ENCODE results near the gene TMEM41B. TPM values are rescaled to one million over a fixed set of nuclear protein-coding genes. Genes with fewer than 3 reads are reported as not detected.
"Not testable (repeated sequence)": the region's sequence is repeated elsewhere in the genome, so short reads cannot be mapped to it uniquely, and the experiment has no call there.

Gene TMEM41B
- total RNA-seq, 1 experiment from 2014 or later, result 50.3 TPM

DNA sequence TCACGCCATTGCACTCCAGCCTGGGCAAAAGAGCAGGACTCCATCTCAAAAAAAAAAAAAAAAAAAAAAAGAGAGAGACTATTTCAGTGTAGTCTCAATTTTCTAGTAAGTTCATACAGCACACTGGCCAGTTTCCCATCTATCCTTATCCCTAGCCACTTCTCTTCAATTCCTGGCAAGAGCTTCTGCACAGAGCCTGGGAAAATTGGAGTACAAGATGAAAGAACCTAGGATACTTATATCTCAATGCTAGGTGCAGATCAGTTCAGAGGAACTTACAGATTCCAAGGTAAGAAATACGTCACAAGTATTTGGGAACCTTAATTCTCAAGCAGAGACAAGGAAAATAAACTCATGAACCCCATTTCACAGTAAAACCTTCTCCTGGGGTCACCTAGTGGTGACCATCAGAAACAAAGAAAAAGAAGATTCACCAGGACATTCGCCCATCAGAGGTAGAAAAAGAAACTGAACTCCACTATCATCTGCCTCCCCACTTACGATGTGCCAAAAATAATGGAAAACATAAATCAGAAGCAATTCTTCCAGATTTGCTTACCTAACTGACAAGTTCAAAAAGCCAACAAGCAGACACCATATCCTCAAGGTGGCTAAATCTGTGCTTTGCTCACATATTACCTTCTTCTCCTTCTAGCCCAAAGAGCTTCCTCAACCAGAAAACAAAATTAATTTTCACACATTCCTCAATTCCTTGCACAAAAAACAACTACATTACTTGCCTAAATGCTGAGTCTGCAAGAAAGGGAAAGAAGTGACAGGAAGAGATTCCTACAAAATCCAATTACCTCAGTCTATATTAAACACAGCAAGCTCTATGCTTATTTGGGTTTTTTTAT, 54.2 kb downstream of the TMEM41B start:
- intact Hi-C loops (cut with micrococcal nuclease), result loop anchor here (5.0 to 10.0 kb wide), 2 partner anchors 103 to 245 kb away; no protein-coding TSS in a partner anchor
- Mint-ChIP-seq H3K27me3 (ENCODE audit: insufficient read depth, unreplicated experiment) (no peaks in the 10 kb centered on the region), H3K9me3 (ENCODE audit: unreplicated experiment) (no peaks in the 10 kb centered on the region), H3K4me3 (ENCODE audit: unreplicated experiment) (no peak overlapping the region), H3K4me1 (ENCODE audit: insufficient read depth, unreplicated experiment) (peaks cover 21% of the 10 kb centered on the region), H3K36me3 (ENCODE audit: insufficient read depth, unreplicated experiment) (peaks cover 5% of the 10 kb centered on the region), H3K27ac (ENCODE audit: low read depth, unreplicated experiment) (no peak overlapping the region)
- DNase-seq (ENCODE audit: unreplicated experiment), result no peak
- ChIA-PET CTCF (interaction anchor here (0.6 to 1.4 kb wide), 8 partner anchors 28 to 1248 kb away, joined by 3 to 4 read pairs (median 3); no protein-coding TSS in a partner anchor), POLR2A (interaction anchor here (0.7 to 1.1 kb wide), 2 partner anchors 14 to 95 kb away, joined by 3 read pairs; no protein-coding TSS in a partner anchor)
- no TSS peak for BruUV-seq (replicated peaks)
- TF ChIP-seq, protein P1, sequence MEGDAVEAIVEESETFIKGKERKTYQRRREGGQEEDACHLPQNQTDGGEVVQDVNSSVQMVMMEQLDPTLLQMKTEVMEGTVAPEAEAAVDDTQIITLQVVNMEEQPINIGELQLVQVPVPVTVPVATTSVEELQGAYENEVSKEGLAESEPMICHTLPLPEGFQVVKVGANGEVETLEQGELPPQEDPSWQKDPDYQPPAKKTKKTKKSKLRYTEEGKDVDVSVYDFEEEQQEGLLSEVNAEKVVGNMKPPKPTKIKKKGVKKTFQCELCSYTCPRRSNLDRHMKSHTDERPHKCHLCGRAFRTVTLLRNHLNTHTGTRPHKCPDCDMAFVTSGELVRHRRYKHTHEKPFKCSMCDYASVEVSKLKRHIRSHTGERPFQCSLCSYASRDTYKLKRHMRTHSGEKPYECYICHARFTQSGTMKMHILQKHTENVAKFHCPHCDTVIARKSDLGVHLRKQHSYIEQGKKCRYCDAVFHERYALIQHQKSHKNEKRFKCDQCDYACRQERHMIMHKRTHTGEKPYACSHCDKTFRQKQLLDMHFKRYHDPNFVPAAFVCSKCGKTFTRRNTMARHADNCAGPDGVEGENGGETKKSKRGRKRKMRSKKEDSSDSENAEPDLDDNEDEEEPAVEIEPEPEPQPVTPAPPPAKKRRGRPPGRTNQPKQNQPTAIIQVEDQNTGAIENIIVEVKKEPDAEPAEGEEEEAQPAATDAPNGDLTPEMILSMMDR (IDR thresholded peaks at IDR 0.05; ENCODE audit: unreplicated experiment), result no peak

DNA sequence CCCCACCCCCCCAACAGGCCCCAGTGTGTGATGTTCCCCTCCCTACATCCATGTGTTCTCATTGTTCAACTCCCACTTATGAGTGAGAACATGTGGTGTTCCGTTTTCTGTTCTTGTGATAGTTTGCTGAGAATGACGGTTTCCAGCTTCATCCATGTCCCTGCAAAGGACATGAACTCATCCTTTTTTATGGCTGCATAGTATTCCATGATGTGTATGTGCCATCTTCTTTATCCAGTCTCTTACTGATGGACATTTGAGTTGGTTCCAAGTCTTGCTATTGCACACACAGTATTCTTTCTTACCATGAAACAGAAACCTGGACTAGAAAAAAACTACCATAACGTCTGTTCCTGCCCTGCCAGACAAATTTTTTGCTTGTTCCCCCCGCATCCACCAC, 56.1 kb downstream of the TMEM41B start:
- H3K27me3 Mint-ChIP-seq (ENCODE audit: insufficient read depth, unreplicated experiment); DNase-seq (ENCODE audit: unreplicated experiment); intact Hi-C loops (cut with micrococcal nuclease); H3K27ac Mint-ChIP-seq (ENCODE audit: low read depth, unreplicated experiment); H3K4me3 Mint-ChIP-seq (ENCODE audit: unreplicated experiment); BruUV-seq (replicated peaks); POLR2A ChIA-PET; H3K9me3 Mint-ChIP-seq (ENCODE audit: unreplicated experiment): not testable (repeated sequence)
- CTCF ChIA-PET, result interaction anchor here (0.6 to 1.1 kb wide), 2 partner anchors 160 to 329 kb away, joined by 3 to 4 read pairs; no protein-coding TSS in a partner anchor
- peaks cover 16% of the 10 kb centered on the region for H3K4me1 Mint-ChIP-seq (ENCODE audit: insufficient read depth, unreplicated experiment)
- peaks cover 11% of the 10 kb centered on the region for H3K36me3 Mint-ChIP-seq (ENCODE audit: insufficient read depth, unreplicated experiment)

DNA sequence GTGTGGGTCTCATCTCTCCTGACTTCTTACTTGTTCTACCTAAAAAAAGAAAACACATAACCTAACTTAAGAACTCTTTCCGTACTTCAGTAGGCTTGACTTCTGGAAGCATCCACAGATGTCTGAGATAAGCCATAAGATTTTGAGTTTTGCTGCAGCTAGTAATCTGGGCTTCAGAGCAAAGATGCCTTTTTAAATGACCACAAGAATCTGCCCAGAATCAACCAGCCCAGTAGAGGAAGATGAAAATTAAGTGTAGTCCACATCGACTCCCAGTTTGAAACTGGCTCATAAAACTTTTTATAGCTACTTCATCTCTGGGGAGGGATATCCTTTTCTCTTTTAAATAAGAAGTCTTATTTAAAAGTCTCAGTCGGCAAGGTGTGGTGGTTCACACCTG, 60.0 kb downstream of the TMEM41B start:
- Mint-ChIP-seq H3K27ac (ENCODE audit: low read depth, unreplicated experiment) (no peak overlapping the region), H3K27me3 (ENCODE audit: insufficient read depth, unreplicated experiment) (no peaks in the 10 kb centered on the region), H3K36me3 (ENCODE audit: insufficient read depth, unreplicated experiment) (peaks cover 11% of the 10 kb centered on the region), H3K9me3 (ENCODE audit: unreplicated experiment) (no peaks in the 10 kb centered on the region), H3K4me1 (ENCODE audit: insufficient read depth, unreplicated experiment) (peaks cover 6% of the 10 kb centered on the region), H3K4me3 (ENCODE audit: unreplicated experiment) (no peak overlapping the region)
- intact Hi-C loops (cut with micrococcal nuclease), result no loop called here
- DNase-seq (ENCODE audit: unreplicated experiment), result no peak
- TF ChIP-seq, protein P1 (IDR thresholded peaks at IDR 0.05; ENCODE audit: unreplicated experiment), result no peak
- no TSS peak for BruUV-seq (replicated peaks)
- CTCF ChIA-PET, result interaction anchor here (0.6 to 0.8 kb wide), 3 partner anchors 23 to 582 kb away, joined by 3 to 4 read pairs (median 4); no protein-coding TSS in a partner anchor
- POLR2A ChIA-PET, result interaction anchor here (1.7 kb wide), 1 partner anchor 10 kb away, joined by 5 read pairs; the partner anchor contains the start of gene DENND5A

DNA sequence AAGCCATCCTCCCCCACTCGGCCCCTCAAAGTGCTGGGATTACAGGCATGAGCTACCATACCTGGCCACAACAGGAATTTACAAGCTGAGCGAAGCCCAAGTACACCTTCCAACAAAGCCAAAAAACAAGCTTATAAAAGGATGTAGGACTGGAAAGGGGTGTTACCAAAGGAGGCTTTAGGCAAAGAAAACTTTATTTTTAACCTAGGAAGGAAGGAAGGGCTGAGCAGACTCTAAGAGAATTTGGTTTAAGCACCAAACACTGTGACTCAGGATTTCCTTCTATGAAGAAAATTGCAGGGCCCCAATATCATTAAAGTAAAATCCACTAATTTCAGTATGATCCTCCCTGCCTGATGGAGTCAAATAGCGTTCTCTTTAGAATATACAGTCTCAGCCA, 61.3 kb downstream of the TMEM41B start:
- CTCF ChIA-PET, result no interaction called here
- Mint-ChIP-seq H3K9me3 (ENCODE audit: unreplicated experiment) (no peaks in the 10 kb centered on the region), H3K27ac (ENCODE audit: low read depth, unreplicated experiment) (no peak overlapping the region), H3K27me3 (ENCODE audit: insufficient read depth, unreplicated experiment) (no peaks in the 10 kb centered on the region), H3K36me3 (ENCODE audit: insufficient read depth, unreplicated experiment) (peaks cover 6% of the 10 kb centered on the region), H3K4me1 (ENCODE audit: insufficient read depth, unreplicated experiment) (peaks cover 6% of the 10 kb centered on the region), H3K4me3 (ENCODE audit: unreplicated experiment) (no peak overlapping the region)
- BruUV-seq (replicated peaks), result no TSS peak
- intact Hi-C loops (cut with micrococcal nuclease), result no loop called here
- DNase-seq (ENCODE audit: unreplicated experiment), result no peak
- POLR2A ChIA-PET, result interaction anchor here (0.6 to 1.7 kb wide), 2 partner anchors 11 to 46 kb away, joined by 4 to 5 read pairs; partner anchors contain the start of gene DENND5A
- TF ChIP-seq, protein P1 (IDR thresholded peaks at IDR 0.05; ENCODE audit: unreplicated experiment), result no peak

Measured in MCF 10A (cell line).